ENCODE measurements around the gene PIK3C2A. TPM values are rescaled to one million over a fixed set of nuclear protein-coding genes. Genes with fewer than 3 reads are reported as not detected.

PIK3C2A gene
- total RNA-seq, 1 donor from 2014 or later: 41.2 TPM

- Mint-ChIP-seq H3K27ac (no peak overlapping the region), H3K36me3 (ENCODE audit: low read depth) (no peaks in the 10 kb centered on the region), H3K27me3 (no peaks in the 10 kb centered on the region), H3K9me3 (no peaks in the 10 kb centered on the region), H3K4me3 (no peak overlapping the region), H3K4me1 (no peaks in the 10 kb centered on the region)
- TF ChIP-seq, protein P1, sequence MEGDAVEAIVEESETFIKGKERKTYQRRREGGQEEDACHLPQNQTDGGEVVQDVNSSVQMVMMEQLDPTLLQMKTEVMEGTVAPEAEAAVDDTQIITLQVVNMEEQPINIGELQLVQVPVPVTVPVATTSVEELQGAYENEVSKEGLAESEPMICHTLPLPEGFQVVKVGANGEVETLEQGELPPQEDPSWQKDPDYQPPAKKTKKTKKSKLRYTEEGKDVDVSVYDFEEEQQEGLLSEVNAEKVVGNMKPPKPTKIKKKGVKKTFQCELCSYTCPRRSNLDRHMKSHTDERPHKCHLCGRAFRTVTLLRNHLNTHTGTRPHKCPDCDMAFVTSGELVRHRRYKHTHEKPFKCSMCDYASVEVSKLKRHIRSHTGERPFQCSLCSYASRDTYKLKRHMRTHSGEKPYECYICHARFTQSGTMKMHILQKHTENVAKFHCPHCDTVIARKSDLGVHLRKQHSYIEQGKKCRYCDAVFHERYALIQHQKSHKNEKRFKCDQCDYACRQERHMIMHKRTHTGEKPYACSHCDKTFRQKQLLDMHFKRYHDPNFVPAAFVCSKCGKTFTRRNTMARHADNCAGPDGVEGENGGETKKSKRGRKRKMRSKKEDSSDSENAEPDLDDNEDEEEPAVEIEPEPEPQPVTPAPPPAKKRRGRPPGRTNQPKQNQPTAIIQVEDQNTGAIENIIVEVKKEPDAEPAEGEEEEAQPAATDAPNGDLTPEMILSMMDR (IDR thresholded peaks at IDR 0.05): no peak
- DNase-seq (no peak), ATAC-seq (ENCODE audit: low read depth) (no peak)
- ChIA-PET CTCF (interaction anchor here (0.9 to 2.2 kb wide), 2 partner anchors 8 to 13 kb away, joined by 3 to 7 read pairs; no protein-coding TSS in a partner anchor), POLR2A (no interaction called here)
- intact Hi-C loops (cut with micrococcal nuclease): no loop called here
These were observed 14.2 kb upstream of the PIK3C2A start for GRCh38 chr11:17221968-17222367.

DNA sequence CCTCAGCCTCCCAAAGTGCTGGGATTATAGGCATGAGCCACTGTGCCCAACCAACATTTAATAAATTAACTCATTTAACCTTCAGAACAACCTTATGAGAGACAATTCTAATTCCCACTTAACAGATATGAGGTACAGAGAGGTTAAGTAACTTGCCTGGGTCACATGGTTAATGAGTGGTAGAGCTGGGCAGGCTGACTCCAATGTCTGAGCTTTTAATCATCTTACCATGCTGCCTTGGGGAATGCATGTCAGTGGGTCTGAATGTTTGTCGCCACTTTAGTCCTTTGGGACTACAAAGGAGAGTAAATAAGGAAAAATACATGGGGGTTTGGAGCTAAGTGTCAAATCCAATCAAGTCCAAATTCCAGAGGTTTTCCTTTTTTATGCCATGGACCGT, 11.2 kb upstream of the PIK3C2A start:
- ChIA-PET CTCF (interaction anchor here (1.0 kb wide), 1 partner anchor 11 kb away, joined by 4 read pairs; no protein-coding TSS in a partner anchor), POLR2A (interaction anchor here (0.7 kb wide), 1 partner anchor 22 kb away, joined by 7 read pairs; no protein-coding TSS in a partner anchor)
- intact Hi-C loops (cut with micrococcal nuclease): no loop called here
- H3K27me3 Mint-ChIP-seq: no peaks in the 10 kb centered on the region
- DNase-seq: no peak
- H3K9me3 Mint-ChIP-seq: no peaks in the 10 kb centered on the region
- H3K36me3 Mint-ChIP-seq (ENCODE audit: low read depth): no peaks in the 10 kb centered on the region
- H3K27ac Mint-ChIP-seq: no peak overlapping the region
- TF ChIP-seq, protein P1 (IDR thresholded peaks at IDR 0.05): no peak
- no peaks in the 10 kb centered on the region for H3K4me1 Mint-ChIP-seq
- H3K4me3 Mint-ChIP-seq: no peak overlapping the region
- no peak for ATAC-seq (ENCODE audit: low read depth)

DNA sequence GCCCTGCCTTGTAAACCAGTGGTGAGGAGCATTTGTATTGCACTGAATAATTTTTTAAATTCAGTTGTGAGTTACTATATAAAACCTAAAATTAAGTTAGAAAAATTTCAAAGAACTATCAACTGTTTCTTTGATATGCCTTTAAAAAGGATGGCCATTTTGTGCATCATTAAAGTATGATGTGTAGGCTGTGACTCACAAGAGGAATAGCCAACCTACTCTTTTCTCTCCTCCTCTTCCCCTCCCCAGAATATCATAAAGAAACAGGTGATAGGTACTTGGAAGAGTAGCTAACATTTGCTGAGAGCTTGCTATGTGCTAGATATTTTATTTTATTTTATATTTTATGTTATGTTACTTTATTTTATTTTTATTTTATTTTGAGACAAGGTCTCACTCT, 10.6 kb upstream of the PIK3C2A start:
- no peak for DNase-seq
- TF ChIP-seq, protein P1 (IDR thresholded peaks at IDR 0.05): no peak
- ATAC-seq (ENCODE audit: low read depth): no peak
- no peaks in the 10 kb centered on the region for H3K9me3 Mint-ChIP-seq
- H3K36me3 Mint-ChIP-seq (ENCODE audit: low read depth): no peaks in the 10 kb centered on the region
- ChIA-PET CTCF (no interaction called here), POLR2A (interaction anchor here (0.7 to 1.6 kb wide), 2 partner anchors 10 to 23 kb away, joined by 3 to 7 read pairs; partner anchors contain the start of gene PIK3C2A)
- H3K4me1 Mint-ChIP-seq: no peaks in the 10 kb centered on the region
- no peak overlapping the region for H3K27ac Mint-ChIP-seq
- intact Hi-C loops (cut with micrococcal nuclease): no loop called here
- no peak overlapping the region for H3K4me3 Mint-ChIP-seq
- H3K27me3 Mint-ChIP-seq: no peaks in the 10 kb centered on the region

- H3K36me3 Mint-ChIP-seq (ENCODE audit: low read depth): no peaks in the 10 kb centered on the region
- CTCF ChIA-PET: interaction anchor here (1.5 kb wide), 1 partner anchor 12 kb away, joined by 4 read pairs; no protein-coding TSS in a partner anchor
- no peak overlapping the region for H3K4me3 Mint-ChIP-seq
- POLR2A ChIA-PET: interaction anchor here (1.6 kb wide), 1 partner anchor 9 kb away, joined by 3 read pairs; the partner anchor contains the start of gene PIK3C2A
- H3K9me3 Mint-ChIP-seq: no peaks in the 10 kb centered on the region
- H3K4me1 Mint-ChIP-seq: no peaks in the 10 kb centered on the region
- intact Hi-C loops (cut with micrococcal nuclease): no loop called here
- no peak overlapping the region for H3K27ac Mint-ChIP-seq
- TF ChIP-seq, protein P1 (IDR thresholded peaks at IDR 0.05): no peak
- no peak for ATAC-seq (ENCODE audit: low read depth)
- DNase-seq: no peak
- H3K27me3 Mint-ChIP-seq: no peaks in the 10 kb centered on the region
These were observed 9.6 kb upstream of the PIK3C2A start for GRCh38 chr11:17217401-17217800.

GRCh38 chr11:17214338-17214737, 6.6 kb upstream of the PIK3C2A start:
- no peak overlapping the region for H3K27ac Mint-ChIP-seq

More at GRCh38 chr11:17214338-17214737, 6.6 kb upstream of the PIK3C2A start:
- ChIA-PET CTCF (no interaction called here), POLR2A (no interaction called here)
- Mint-ChIP-seq H3K4me1 (peaks cover 9% of the 10 kb centered on the region), H3K9me3 (no peaks in the 10 kb centered on the region), H3K4me3 (no peak overlapping the region), H3K27me3 (no peaks in the 10 kb centered on the region), H3K36me3 (ENCODE audit: low read depth) (no peaks in the 10 kb centered on the region)
- TF ChIP-seq, protein P1 (IDR thresholded peaks at IDR 0.05): no peak
- ATAC-seq (ENCODE audit: low read depth) (no peak), DNase-seq (no peak)
- intact Hi-C loops (cut with micrococcal nuclease): no loop called here

Data from activated B cell treated with CpG ODN at 0.5 μM for 24 hours (primary cell).